HCT116 (cell line): Measurements from ENCODE around the gene SERPINB6. TPM values are rescaled to one million over a fixed set of nuclear protein-coding genes. Genes with fewer than 3 reads are reported as not detected.

Experiments used
- ATAC-seq: fragments of 200-7000 bp; cut with Tn5 transposase; 2 replicates; pipeline ENCODE4 v1.9.1; 2020; ENCODE audit warnings: mild to moderate bottlenecking, moderate library complexity
- BruUV-seq: library from RNA; stranded (reverse); fragments of 400-500 nt; replicated peaks from 2 replicates; lab custom pipeline; 2021; lab: Mats Ljungman, UMichigan
- CTCF ChIA-PET: fragments of 300-600 bp; sonication (Branson Sonifier 250); formaldehyde crosslinking; loops from one replicate; lab custom pipeline; 2021; ENCODE audit warnings: antibody characterized with exemption; lab: Charles Lee
- POLR2A ChIA-PET: fragments of 300-600, 350-600 bp; sonication (Branson Sonifier 250); formaldehyde crosslinking; loops from one replicate; lab custom pipeline; 2021; ENCODE audit warnings: antibody characterized with exemption; lab: Charles Lee
- RAD21 ChIA-PET, 2 experiments: fragments of 300-600 bp; sonication (Branson Sonifier 250); formaldehyde crosslinking; loops; one replicate each; lab custom pipeline; 2023; ENCODE audit warnings: low total read pairs in 2 of 2; ENCODE audit not compliant: uncharacterized antibody in 2 of 2, unreplicated experiment in 2 of 2, low non-redundant PET in 1 of 2; lab: Charles Lee
- DNase-seq: peaks from one replicate; pipeline ENCODE4 v3.0.0-alpha.2; 2010; ENCODE audit warnings: low read depth, low spot score
- H2AFZ ChIP-seq: fragments of 200-600 bp; shearing (Covaris generic), sonication (generic); 2 replicates; pipeline ENCODE4 v1.6.1; 2017; ENCODE audit warnings: low read depth, mixed run types, mixed read lengths, antibody characterized with exemption, low read length; ENCODE audit not compliant: poor library complexity, severe bottlenecking
- H3K27ac ChIP-seq: 2 replicates; pipeline ENCODE4 v1.5.1; 2012; ENCODE audit warnings: low read depth, low read length
- H3K27me3 ChIP-seq: fragments of 200-600 bp; sonication (generic); 2 replicates; pipeline ENCODE4 v1.6.1; 2016; ENCODE audit warnings: mixed run types, low read length, mixed read lengths; ENCODE audit not compliant: insufficient read depth
- H3K36me3 ChIP-seq, 2 experiments: fragments of 200-500 bp in 1 of 2; fragments of 200-600 bp in 1 of 2; sonication (Bioruptor generic) in 1 of 2; sonication (generic) in 1 of 2; 2 replicates each; pipeline versions ENCODE4 v1.5.1 to v1.6.1; 2014 to 2016; ENCODE audit warnings: low read length in 2 of 2, inconsistent platforms in 1 of 2, mixed read lengths in 1 of 2, mixed run types in 1 of 2; ENCODE audit not compliant: insufficient read depth in 2 of 2, control insufficient read depth in 1 of 2
- H3K4me1 ChIP-seq, 2 experiments: fragments of 200-600 bp in 1 of 2; sonication (generic) in 1 of 2; 2 replicates each; pipeline versions ENCODE4 v1.5.1 to v1.6.1; 2012 to 2017; ENCODE audit warnings: low read length in 2 of 2, inconsistent platforms in 1 of 2, mild to moderate bottlenecking in 1 of 2, mixed read lengths in 1 of 2, mixed run types in 1 of 2, moderate library complexity in 1 of 2; ENCODE audit not compliant: insufficient read depth in 2 of 2, control insufficient read depth in 1 of 2
- H3K4me2 ChIP-seq: fragments of 200-600 bp; sonication (generic); 2 replicates; pipeline ENCODE4 v1.6.1; 2017; ENCODE audit warnings: mixed run types, low read length, mixed read lengths
- H3K4me3 ChIP-seq, 2 experiments: fragments of 200-600 bp in 1 of 2; sonication (generic) in 1 of 2; replicated peaks in 1 of 2; 2 replicates each; pipeline ENCODE4 v1.5.1; 2011 to 2016; ENCODE audit warnings: low read length in 2 of 2, control low read depth in 1 of 2, low read depth in 1 of 2, mild to moderate bottlenecking in 1 of 2, mixed read lengths in 1 of 2, mixed run types in 1 of 2
- H3K79me2 ChIP-seq: fragments of 200-600 bp; sonication (generic); 2 replicates; pipeline ENCODE4 v1.6.1; 2017; ENCODE audit warnings: mild to moderate bottlenecking, mixed run types, low read length, moderate library complexity, mixed read lengths; ENCODE audit not compliant: insufficient read depth
- H3K9ac ChIP-seq: fragments of 200-600 bp; sonication (generic); 2 replicates; pipeline ENCODE4 v1.6.1; 2016; ENCODE audit warnings: low read length, mixed read lengths
- H3K9me2 ChIP-seq: fragments of 200-600 bp; sonication (generic), shearing (Covaris generic); 2 replicates; pipeline ENCODE4 v1.6.1; 2017; ENCODE audit warnings: mixed run types, mild to moderate bottlenecking, moderate library complexity; ENCODE audit not compliant: insufficient read depth
- H3K9me3 ChIP-seq, 2 experiments: fragments of 200-500 bp in 1 of 2; fragments of 200-600 bp in 1 of 2; sonication (Bioruptor generic) in 1 of 2; sonication (generic) in 1 of 2; 2 replicates each; pipeline ENCODE4 v1.6.1; 2014 to 2017; ENCODE audit warnings: low read length in 2 of 2, mixed read lengths in 2 of 2, inconsistent platforms in 1 of 2, low read depth in 1 of 2, mild to moderate bottlenecking in 1 of 2, mixed run types in 1 of 2, moderate library complexity in 1 of 2; ENCODE audit not compliant: control insufficient read depth in 1 of 2, insufficient read depth in 1 of 2
- H4K20me1 ChIP-seq: fragments of 200-600 bp; sonication (generic), shearing (Covaris generic); 2 replicates; pipeline ENCODE4 v1.6.1; 2017; ENCODE audit warnings: mixed run types, mild to moderate bottlenecking, moderate library complexity; ENCODE audit not compliant: insufficient read depth
- CBX3 ChIP-seq: IDR thresholded peaks from 2 replicates; pipeline ENCODE4 v1.6.1; 2012; ENCODE audit warnings: low read depth
- CTCF ChIP-seq, 3 experiments: fragments of 200-600 bp in 1 of 3; sonication (generic) in 1 of 3; IDR thresholded peaks in 2 of 3; conservative IDR thresholded peaks in 1 of 3; 2 replicates each; pipeline ENCODE4 v1.5.1; 2012 to 2017; ENCODE audit warnings: low read depth in 2 of 3, low read length in 2 of 3, antibody characterized with exemption in 1 of 3, borderline replicate concordance in 1 of 3, control low read depth in 1 of 3, mild to moderate bottlenecking in 1 of 3, mixed read lengths in 1 of 3, mixed run types in 1 of 3, moderate library complexity in 1 of 3; ENCODE audit not compliant: insufficient read depth in 1 of 3
- ELF1 ChIP-seq: IDR thresholded peaks from 2 replicates; pipeline ENCODE4 v1.6.1; 2012; ENCODE audit warnings: low read depth, borderline replicate concordance
- EZH2 ChIP-seq: fragments of 200-600 bp; sonication (generic); IDR thresholded peaks from 2 replicates; pipeline ENCODE4 v1.6.1; 2017; ENCODE audit warnings: antibody characterized with exemption, mixed run types
- EZH2phosphoT487 ChIP-seq: fragments of 200-600 bp; IDR thresholded peaks from 2 replicates; pipeline ENCODE4 v1.6.1; 2018; ENCODE audit warnings: antibody characterized with exemption, borderline replicate concordance
- FOSL1 ChIP-seq: IDR thresholded peaks from 2 replicates; pipeline ENCODE4 v1.6.1; 2012; ENCODE audit warnings: low read depth
- POLR2A ChIP-seq: IDR thresholded peaks from 2 replicates; pipeline ENCODE4 v1.7.0; 2011; ENCODE audit warnings: borderline replicate concordance; ENCODE audit not compliant: insufficient read depth, insufficient read length; ENCODE audit errors: extremely low read depth
- POLR2AphosphoS5 ChIP-seq: IDR thresholded peaks from 2 replicates; pipeline ENCODE4 v1.6.1; 2011; ENCODE audit warnings: mild to moderate bottlenecking, low read depth, low read length, moderate library complexity
- SIN3A ChIP-seq: IDR thresholded peaks from 2 replicates; pipeline ENCODE4 v1.6.1; 2012; ENCODE audit warnings: low read depth
- SP1 ChIP-seq: IDR thresholded peaks from 2 replicates; pipeline ENCODE4 v1.6.1; 2012; ENCODE audit warnings: low read depth
- YY1 ChIP-seq: IDR thresholded peaks from 2 replicates; pipeline ENCODE4 v1.6.1; 2011; ENCODE audit warnings: low read length, low read depth, moderate library complexity, mild to moderate bottlenecking; ENCODE audit not compliant: insufficient replicate concordance; ENCODE audit errors: extremely low read depth
- ZNF274 ChIP-seq: fragments of 200-500 bp; sonication (Bioruptor generic); IDR thresholded peaks from 2 replicates; pipeline ENCODE4 v1.6.1; 2014; ENCODE audit warnings: mild to moderate bottlenecking, low read depth, low read length, inconsistent platforms
- intact Hi-C: fragments of 100-400 bp; cut with micrococcal nuclease; formaldehyde crosslinking; loops from 2 replicates; pipeline ENCODE4 v1.10.0; 2022
- total RNA-seq: library from RNA; stranded (reverse); gene quantifications from one replicate; pipeline ENCODE4 v1.2.1, GENCODE V29; 2021; ENCODE audit not compliant: unreplicated experiment

SERPINB6 gene
- total RNA-seq, 1 experiment from 2014 or later: 103 TPM

GRCh38 chr6:2956930-2957685 lies 14.3 kb downstream of the SERPINB6 start (continued):
- no peak for TF ChIP-seq CTCF (IDR thresholded peaks at IDR 0.05 in 2 of 3, conservative IDR thresholded peaks at IDR 0.05 in 1 of 3; ENCODE audit: borderline replicate concordance in 1 of 3, insufficient read depth in 1 of 3, low read depth in 2 of 3, low read length in 2 of 3)

GRCh38 chr6:2953098-2953497 lies 18.3 kb downstream of the SERPINB6 start:
- H3K27me3 ChIP-seq: no peaks in the 10 kb centered on the region
- intact Hi-C loops: no loop called here
- no peaks in the 10 kb centered on the region for H3K9me2 ChIP-seq
- no peaks in the 10 kb centered on the region for H3K79me2 ChIP-seq
- peaks cover 10 to 18% of the 10 kb centered on the region in 2 experiments for H3K4me1 ChIP-seq
- ATAC-seq: no peak
- no peaks in the 10 kb centered on the region for H4K20me1 ChIP-seq
- DNase-seq: no peak
- POLR2A ChIA-PET: interaction anchor here (0.9 to 1.9 kb wide), 4 partner anchors 19 to 112 kb away, joined by 4 to 14 read pairs (median 7); partner anchors contain the start of genes SERPINB1 and SERPINB6
- CTCF ChIA-PET: interaction anchor here (0.6 to 4.2 kb wide), 41 partner anchors 8 to 215 kb away, joined by 3 to 58 read pairs (median 6); partner anchors contain the start of genes NQO2, SERPINB1 and SERPINB6
- RAD21 ChIA-PET: interaction anchor here (1.2 to 1.6 kb wide), 2 partner anchors 34 to 107 kb away, joined by 3 to 14 read pairs; no protein-coding TSS in a partner anchor
- TF ChIP-seq EZH2phosphoT487: no peak
- no peak for TF ChIP-seq POLR2A
- TF ChIP-seq POLR2AphosphoS5: no peak
- no peak for TF ChIP-seq SP1
- TF ChIP-seq SIN3A: no peak
- no peak for TF ChIP-seq ELF1
- TF ChIP-seq FOSL1: no peak
- TF ChIP-seq YY1: no peak
- TF ChIP-seq EZH2: no peak
- TF ChIP-seq CBX3: no peak
- no peak for TF ChIP-seq ZNF274
- peak overlapping the region; percentile 38; the same call in 1 of the 2 replicates for H3K9ac ChIP-seq
- peak overlapping the region; percentile 69 for H3K4me2 ChIP-seq
- H3K27ac ChIP-seq: peak overlapping the region; percentile 12; the same call in 1 of the 2 replicates
- H2AFZ ChIP-seq: no peak overlapping the region
- no peaks in the 10 kb centered on the region for H3K9me3 ChIP-seq
- no peak overlapping the region for H3K4me3 ChIP-seq
- H3K36me3 ChIP-seq: peaks cover 4 to 17% of the 10 kb centered on the region in 2 experiments; a peak in 3 of 4 replicates
- no TSS peak for BruUV-seq
